Measurements from ENCODE around the gene HNF4A.
"Not testable (repeated sequence)": the region's sequence is repeated elsewhere in the genome, so short reads cannot be mapped to it uniquely, and the experiment has no call there.

HNF4A gene

GRCh38 chr20:44345147-44345546 lies 10.4 kb upstream of the HNF4A start:
- DNase-seq (ENCODE audit: low read depth in 2 of 2), result no peak

GRCh38 chr20:44345941-44346340 lies 9.6 kb upstream of the HNF4A start:
- not testable (repeated sequence) for DNase-seq (ENCODE audit: low read depth in 2 of 2)

- no peak for DNase-seq (ENCODE audit: low read depth in 2 of 2)
Measured at GRCh38 chr20:44348168-44348659, 7.3 kb upstream of the HNF4A start.

- no peak for DNase-seq (ENCODE audit: low read depth in 2 of 2)
Measured at GRCh38 chr20:44349349-44349748, 6.2 kb upstream of the HNF4A start.

- DNase-seq (ENCODE audit: low read depth in 2 of 2), result no peak
Measured at GRCh38 chr20:44350567-44350966, 4.9 kb upstream of the HNF4A start.

GRCh38 chr20:44354979-44355497 lies 461 bp upstream of the HNF4A start:
- no peak for DNase-seq (ENCODE audit: low read depth in 2 of 2)

GRCh38 chr20:44356353-44356723 lies 839 bp downstream of the HNF4A start:
- DNase-seq (ENCODE audit: low read depth in 2 of 2), result no peak

- DNase-seq (ENCODE audit: low read depth in 2 of 2), result no peak
Measured at GRCh38 chr20:44357020-44357419, 1.5 kb downstream of the HNF4A start.

- DNase-seq (ENCODE audit: low read depth in 2 of 2), result no peak
Measured at GRCh38 chr20:44357555-44358125, 2.1 kb downstream of the HNF4A start.

- DNase-seq (ENCODE audit: low read depth in 2 of 2), result no peak
Measured at GRCh38 chr20:44358776-44359175, 3.3 kb downstream of the HNF4A start.

- DNase-seq (ENCODE audit: low read depth in 2 of 2), result no peak
Measured at GRCh38 chr20:44360221-44360620, 4.7 kb downstream of the HNF4A start.

- DNase-seq (ENCODE audit: low read depth in 2 of 2), result no peak
Measured at GRCh38 chr20:44361021-44361420, 5.5 kb downstream of the HNF4A start.

GRCh38 chr20:44362466-44362940 lies 7.0 kb downstream of the HNF4A start:
- no peak for DNase-seq (ENCODE audit: low read depth in 2 of 2)

GRCh38 chr20:44364068-44364467 lies 8.6 kb downstream of the HNF4A start:
- no peak for DNase-seq (ENCODE audit: low read depth in 2 of 2)

GRCh38 chr20:44364780-44365179 lies 9.3 kb downstream of the HNF4A start:
- no peak for DNase-seq (ENCODE audit: low read depth in 2 of 2)

GRCh38 chr20:44367746-44368145 lies 12.2 kb downstream of the HNF4A start:
- no peak for DNase-seq (ENCODE audit: low read depth in 2 of 2)

GRCh38 chr20:44370639-44371218 lies 15.2 kb downstream of the HNF4A start:
- no peak for DNase-seq (ENCODE audit: low read depth in 2 of 2)

- DNase-seq (ENCODE audit: low read depth in 2 of 2), result no peak
Measured at GRCh38 chr20:44382641-44383040, 27.1 kb downstream of the HNF4A start.

GRCh38 chr20:44384423-44385027 lies 29.0 kb downstream of the HNF4A start:
- peak; percentile 63 to 84 for DNase-seq (ENCODE audit: low read depth in 2 of 2)

- peak; percentile 16 to 52 for DNase-seq (ENCODE audit: low read depth in 2 of 2)
Measured at GRCh38 chr20:44388466-44389023, 33.0 kb downstream of the HNF4A start.

GRCh38 chr20:44389871-44390270 lies 34.4 kb downstream of the HNF4A start:
- no peak for DNase-seq (ENCODE audit: low read depth in 2 of 2)

- DNase-seq (ENCODE audit: low read depth in 2 of 2), result no peak
Measured at GRCh38 chr20:44390280-44390679, 34.8 kb downstream of the HNF4A start.

Measured in stimulated activated CD4-positive, alpha-beta T cell treated with anti-CD3 and anti-CD28 coated beads, Interleukin-1b, Interleukin-23, amount 100 ng/mL, for 1 hour (primary cell).